ENCODE data around the gene RPL6.

The RPL6 gene

GRCh38 chr12:112380663-112381405, 28.6 kb downstream of the RPL6 start:
- DNase-seq (ENCODE audit: low spot score) = no peak

GRCh38 chr12:112375105-112375504, 34.3 kb downstream of the RPL6 start:
- DNase-seq (ENCODE audit: low spot score) = no peak

DNA sequence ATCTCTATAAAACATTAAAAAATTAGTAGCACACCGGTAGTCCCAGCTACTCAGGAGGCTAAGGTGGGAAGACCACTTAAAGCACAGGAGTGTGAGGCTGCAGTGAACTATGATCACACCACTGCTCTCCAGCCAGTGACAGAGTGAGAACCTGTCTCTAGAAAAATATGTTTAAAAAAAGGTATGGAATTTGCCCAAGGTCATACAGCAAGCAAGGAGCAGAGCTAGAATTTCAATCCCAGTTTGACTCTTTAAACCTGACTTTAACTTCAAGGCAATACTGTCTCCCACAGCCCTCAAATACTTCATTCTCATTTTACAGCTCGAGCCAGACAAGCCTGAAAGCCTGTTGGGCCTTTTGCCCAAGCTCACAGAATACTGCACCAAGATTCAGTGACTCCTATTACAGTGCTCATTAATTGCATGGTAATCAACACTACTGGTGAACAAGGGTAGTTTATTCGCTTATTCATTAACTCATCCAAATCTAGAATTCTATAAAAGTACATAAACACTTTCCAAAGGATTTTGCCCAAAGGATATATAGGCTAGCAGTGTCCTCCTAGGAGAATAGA, 35.2 kb downstream of the RPL6 start:
- no peak for DNase-seq (ENCODE audit: low spot score)

- no peak for DNase-seq (ENCODE audit: low spot score)
Observed at GRCh38 chr12:112370868-112371510, 38.4 kb downstream of the RPL6 start.

GRCh38 chr12:112370199-112370598, 39.2 kb downstream of the RPL6 start:
- DNase-seq (ENCODE audit: low spot score) = no peak

DNA sequence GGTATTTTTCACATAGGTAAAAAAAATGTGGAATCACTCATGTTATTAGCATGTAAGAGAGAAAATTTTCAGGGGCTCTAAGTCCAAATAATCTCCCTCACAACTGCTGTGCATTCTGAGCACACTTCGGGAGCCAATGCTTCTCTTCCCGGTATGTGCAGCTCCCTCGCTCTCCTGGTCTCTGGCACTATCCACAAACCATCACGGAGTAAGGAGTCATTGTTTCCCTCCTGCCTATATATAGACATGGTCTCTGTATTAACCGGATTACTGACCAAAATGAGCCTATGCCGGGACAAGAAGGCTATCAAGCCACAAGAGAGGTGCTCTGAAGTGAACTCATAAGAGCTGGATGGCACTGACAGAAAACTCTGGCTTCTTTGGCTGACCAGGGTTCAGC, 40.5 kb downstream of the RPL6 start:
- DNase-seq (ENCODE audit: low spot score) = no peak

DNA sequence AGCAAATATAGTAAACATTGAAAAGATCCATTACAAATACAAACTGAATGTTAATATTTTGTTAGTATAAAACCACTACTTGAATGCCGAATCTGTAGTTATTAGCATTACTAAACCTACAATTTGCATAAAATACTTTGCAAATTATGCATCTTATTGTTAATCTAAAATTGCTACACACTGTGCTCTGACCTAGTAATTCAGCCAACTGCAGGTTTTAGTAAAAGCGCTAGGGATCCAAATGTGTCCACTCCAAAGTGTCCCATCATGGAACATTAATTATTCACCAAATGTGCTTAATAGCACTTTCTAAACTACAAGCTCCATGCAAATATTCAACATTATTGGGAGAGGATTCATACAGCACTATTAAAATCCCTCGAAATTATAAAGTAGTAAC, 41.4 kb downstream of the RPL6 start:
- DNase-seq (ENCODE audit: low spot score) = no peak

DNA sequence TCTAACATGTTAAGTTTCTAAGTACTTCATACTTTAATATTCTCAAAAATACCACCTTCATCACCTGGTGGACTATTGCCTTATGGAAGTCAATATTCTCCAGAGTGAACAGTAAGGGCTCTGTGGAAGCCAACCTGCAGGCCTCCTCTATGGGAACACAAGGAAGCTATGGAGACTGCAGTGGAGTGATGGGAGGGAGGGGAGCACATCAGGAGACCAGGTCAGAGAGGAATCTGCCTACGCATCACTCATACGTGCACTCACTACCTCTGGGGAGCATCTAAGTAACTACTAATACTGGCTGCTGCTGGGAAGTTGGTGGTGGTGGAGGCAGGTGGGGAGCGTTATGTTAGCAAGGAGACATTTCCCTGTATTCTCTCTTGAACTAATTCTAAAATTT, 47.1 kb downstream of the RPL6 start:
- no peak for DNase-seq (ENCODE audit: low spot score)

- no peak for DNase-seq (ENCODE audit: low spot score)
Observed at GRCh38 chr12:112361271-112361670, 48.1 kb downstream of the RPL6 start.

GRCh38 chr12:112359290-112359689, 50.1 kb downstream of the RPL6 start:
- no peak for DNase-seq (ENCODE audit: low spot score)

DNA sequence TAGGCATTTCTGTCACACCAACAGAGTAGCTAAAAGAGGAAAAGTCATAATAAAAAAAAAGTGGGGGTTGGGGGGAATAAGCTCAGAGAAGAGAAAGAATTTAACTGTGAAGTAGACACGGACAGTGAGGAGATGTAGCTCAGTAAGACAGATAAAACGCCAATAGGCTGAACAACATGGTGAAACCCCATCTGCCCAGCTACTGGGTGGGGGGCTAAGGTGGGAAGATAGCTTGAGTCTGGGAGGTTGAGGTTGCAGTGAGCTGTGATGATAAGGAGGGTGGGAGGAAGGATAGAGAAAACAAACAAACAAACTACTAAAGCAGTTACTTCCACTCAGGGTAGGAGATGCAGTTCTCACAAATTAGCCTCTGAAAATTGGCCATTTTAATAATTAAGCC, 52.2 kb downstream of the RPL6 start:
- DNase-seq (ENCODE audit: low spot score) = no peak
